WTC11 (cell line): Measurements from ENCODE around the gene ACRBP. TPM values are rescaled to one million over a fixed set of nuclear protein-coding genes. Genes with fewer than 3 reads are reported as not detected.

Experiments
- ATAC-seq: fragments of 200-7000 bp; cut with Tn5 transposase; 2 replicates; pipeline ENCODE4 v1.10.0; 2021; ENCODE audit warnings: mild to moderate bottlenecking, moderate library complexity
- CTCF ChIA-PET: fragments of 300-600 bp; sonication (Branson Sonifier 250); formaldehyde crosslinking; loops from one replicate; lab custom pipeline; 2021; ENCODE audit warnings: antibody characterized with exemption; lab: Charles Lee
- POLR2A ChIA-PET: fragments of 350-600 bp; sonication (Branson Sonifier 250); formaldehyde crosslinking; loops from one replicate; lab custom pipeline; 2021; ENCODE audit warnings: antibody characterized with exemption; lab: Charles Lee
- DNase-seq: peaks from one replicate; pipeline ENCODE4 v3.0.0; 2021; ENCODE audit warnings: low spot score
- H3K27ac Mint-ChIP-seq: 2 replicates; pipeline ENCODE4 v1.8.0; 2021; ENCODE audit warnings: mixed read lengths
- H3K27me3 Mint-ChIP-seq: 2 replicates; pipeline ENCODE4 v1.8.0; 2021; ENCODE audit warnings: low read depth, mild to moderate bottlenecking, moderate library complexity, mixed read lengths
- H3K36me3 Mint-ChIP-seq: 2 replicates; pipeline ENCODE4 v1.8.0; 2021; ENCODE audit warnings: mixed read lengths
- H3K4me1 Mint-ChIP-seq: 2 replicates; pipeline ENCODE4 v1.8.0; 2022; ENCODE audit warnings: mixed read lengths
- H3K4me3 Mint-ChIP-seq: 2 replicates; pipeline ENCODE4 v1.8.0; 2021; ENCODE audit warnings: mild to moderate bottlenecking, moderate library complexity, mixed read lengths
- H3K9me3 Mint-ChIP-seq: 2 replicates; pipeline ENCODE4 v1.8.0; 2021; ENCODE audit warnings: mixed read lengths
- CREB1 ChIP-seq: sonication (generic); formaldehyde crosslinking; IDR thresholded peaks from 2 replicates; pipeline ENCODE4 v1.8.0; 2023; ENCODE audit warnings: mild to moderate bottlenecking, missing genetic modification reagents
- CREM ChIP-seq: sonication (generic); formaldehyde crosslinking; IDR thresholded peaks from 2 replicates; pipeline ENCODE4 v1.8.1; 2022; ENCODE audit warnings: mild to moderate bottlenecking, missing genetic modification reagents, moderate library complexity
- E2F5 ChIP-seq: sonication (generic); formaldehyde crosslinking; IDR thresholded peaks from 2 replicates; pipeline ENCODE4 v1.8.1; 2022; ENCODE audit warnings: mild to moderate bottlenecking, moderate library complexity, missing genetic modification reagents
- ESRRA ChIP-seq: sonication (generic); formaldehyde crosslinking; IDR thresholded peaks from 2 replicates; pipeline ENCODE4 v1.8.1; 2022; ENCODE audit warnings: mild to moderate bottlenecking, missing genetic modification reagents, borderline replicate concordance
- ETV6 ChIP-seq: sonication (generic); formaldehyde crosslinking; IDR thresholded peaks from 2 replicates; pipeline ENCODE4 v1.8.1; 2022; ENCODE audit warnings: mild to moderate bottlenecking, missing genetic modification reagents
- HMGA2 ChIP-seq: fragments of 250-450 bp; sonication (Bioruptor Pico); IDR thresholded peaks from 2 replicates; pipeline ENCODE4 v1.4.0; 2021; ENCODE audit warnings: mild to moderate bottlenecking, moderate library complexity
- IRF1 ChIP-seq: sonication (generic); formaldehyde crosslinking; IDR thresholded peaks from 2 replicates; pipeline ENCODE4 v1.8.0; 2023; ENCODE audit warnings: missing genetic modification reagents
- MXD4 ChIP-seq: fragments of 250-450 bp; sonication (Bioruptor Pico); IDR thresholded peaks from 2 replicates; pipeline ENCODE4 v1.8.0; 2021; ENCODE audit warnings: mild to moderate bottlenecking, moderate library complexity, borderline replicate concordance
- NR1H2 ChIP-seq: sonication (generic); formaldehyde crosslinking; IDR thresholded peaks from 2 replicates; pipeline ENCODE4 v1.9.0; 2021; ENCODE audit warnings: mild to moderate bottlenecking, moderate library complexity, missing genetic modification reagents
- PRRX2 ChIP-seq: fragments of 250-450 bp; sonication (Bioruptor Pico); IDR thresholded peaks from 2 replicates; pipeline ENCODE4 v1.8.0; 2021; ENCODE audit warnings: mild to moderate bottlenecking
- RELA ChIP-seq: sonication (generic); formaldehyde crosslinking; IDR thresholded peaks from 2 replicates; pipeline ENCODE4 v1.8.1; 2022; ENCODE audit warnings: missing genetic modification reagents, mild to moderate bottlenecking, borderline replicate concordance
- RORB ChIP-seq: fragments of 250-450 bp; sonication (Bioruptor Pico); IDR thresholded peaks from 2 replicates; pipeline ENCODE4 v1.9.0; 2021; ENCODE audit warnings: mild to moderate bottlenecking
- SOX15 ChIP-seq: fragments of 250-450 bp; sonication (Bioruptor Pico); IDR thresholded peaks from 2 replicates; pipeline ENCODE4 v1.9.0; 2021; ENCODE audit warnings: mild to moderate bottlenecking
- SP1 ChIP-seq: sonication (generic); formaldehyde crosslinking; conservative IDR thresholded peaks from 2 replicates; pipeline ENCODE4 v1.8.1; 2022; ENCODE audit warnings: missing genetic modification reagents
- TP53 ChIP-seq: sonication (generic); formaldehyde crosslinking; IDR thresholded peaks from 2 replicates; pipeline ENCODE4 v1.8.1; 2023; ENCODE audit warnings: mild to moderate bottlenecking, missing genetic modification reagents
- ZNF532 ChIP-seq: fragments of 250-450 bp; sonication (Bioruptor Pico); IDR thresholded peaks from 2 replicates; pipeline ENCODE4 v1.9.0; 2021; ENCODE audit warnings: mild to moderate bottlenecking, borderline replicate concordance
- total RNA-seq: library from RNA; stranded (reverse); gene quantifications from 3 replicates; pipeline ENCODE4 v1.2.3, GENCODE V29; 2021
- TF ChIP-seq, protein P1 (sequence below): sonication (generic); formaldehyde crosslinking; conservative IDR thresholded peaks from 2 replicates; pipeline ENCODE4 v1.8.1; 2022; ENCODE audit warnings: mild to moderate bottlenecking, missing genetic modification reagents
- TF ChIP-seq, protein P2 (sequence below): sonication (generic); formaldehyde crosslinking; IDR thresholded peaks from 2 replicates; pipeline ENCODE4 v1.8.1; 2023; ENCODE audit warnings: mild to moderate bottlenecking, missing genetic modification reagents, borderline replicate concordance
- TF ChIP-seq, protein P3 (sequence below): sonication (generic); formaldehyde crosslinking; IDR thresholded peaks from 2 replicates; pipeline ENCODE4 v1.8.1; 2023; ENCODE audit warnings: mild to moderate bottlenecking, moderate library complexity, missing genetic modification reagents

ACRBP gene
- total RNA-seq, 1 experiment from 2014 or later, result 2.1 TPM

GRCh38 chr12:6612247-6612646, 35.0 kb downstream of the ACRBP start:
- POLR2A ChIA-PET, result interaction anchor here (2.9 kb wide), 1 partner anchor 77 kb away, joined by 25 read pairs; the partner anchor contains the start of gene ZNF384
- Mint-ChIP-seq H3K4me1 (peaks cover 37% of the 10 kb centered on the region), H3K27me3 (no peaks in the 10 kb centered on the region), H3K9me3 (no peaks in the 10 kb centered on the region), H3K36me3 (no peaks in the 10 kb centered on the region), H3K27ac (no peak overlapping the region), H3K4me3 (peak overlapping the region; percentile 66)
- TF ChIP-seq RORB (CRISPR knock-in tag) (no peak), SOX15 (CRISPR knock-in tag) (no peak), E2F5 (no peak), TP53 (CRISPR knock-in tag) (no peak), CREM (no peak), CREB1 (CRISPR knock-in tag) (no peak), RELA (CRISPR knock-in tag) (no peak), HMGA2 (CRISPR knock-in tag) (no peak), NR1H2 (CRISPR knock-in tag) (no peak), SP1 (CRISPR knock-in tag) (no peak), PRRX2 (CRISPR knock-in tag) (no peak), IRF1 (no peak), ETV6 (CRISPR knock-in tag) (no peak), ESRRA (CRISPR knock-in tag) (no peak), MXD4 (CRISPR knock-in tag) (no peak), ZNF532 (CRISPR knock-in tag) (no peak)
- TF ChIP-seq, protein P1, sequence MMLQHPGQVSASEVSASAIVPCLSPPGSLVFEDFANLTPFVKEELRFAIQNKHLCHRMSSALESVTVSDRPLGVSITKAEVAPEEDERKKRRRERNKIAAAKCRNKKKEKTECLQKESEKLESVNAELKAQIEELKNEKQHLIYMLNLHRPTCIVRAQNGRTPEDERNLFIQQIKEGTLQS (CRISPR knock-in tag), result no peak
- TF ChIP-seq, protein P2, sequence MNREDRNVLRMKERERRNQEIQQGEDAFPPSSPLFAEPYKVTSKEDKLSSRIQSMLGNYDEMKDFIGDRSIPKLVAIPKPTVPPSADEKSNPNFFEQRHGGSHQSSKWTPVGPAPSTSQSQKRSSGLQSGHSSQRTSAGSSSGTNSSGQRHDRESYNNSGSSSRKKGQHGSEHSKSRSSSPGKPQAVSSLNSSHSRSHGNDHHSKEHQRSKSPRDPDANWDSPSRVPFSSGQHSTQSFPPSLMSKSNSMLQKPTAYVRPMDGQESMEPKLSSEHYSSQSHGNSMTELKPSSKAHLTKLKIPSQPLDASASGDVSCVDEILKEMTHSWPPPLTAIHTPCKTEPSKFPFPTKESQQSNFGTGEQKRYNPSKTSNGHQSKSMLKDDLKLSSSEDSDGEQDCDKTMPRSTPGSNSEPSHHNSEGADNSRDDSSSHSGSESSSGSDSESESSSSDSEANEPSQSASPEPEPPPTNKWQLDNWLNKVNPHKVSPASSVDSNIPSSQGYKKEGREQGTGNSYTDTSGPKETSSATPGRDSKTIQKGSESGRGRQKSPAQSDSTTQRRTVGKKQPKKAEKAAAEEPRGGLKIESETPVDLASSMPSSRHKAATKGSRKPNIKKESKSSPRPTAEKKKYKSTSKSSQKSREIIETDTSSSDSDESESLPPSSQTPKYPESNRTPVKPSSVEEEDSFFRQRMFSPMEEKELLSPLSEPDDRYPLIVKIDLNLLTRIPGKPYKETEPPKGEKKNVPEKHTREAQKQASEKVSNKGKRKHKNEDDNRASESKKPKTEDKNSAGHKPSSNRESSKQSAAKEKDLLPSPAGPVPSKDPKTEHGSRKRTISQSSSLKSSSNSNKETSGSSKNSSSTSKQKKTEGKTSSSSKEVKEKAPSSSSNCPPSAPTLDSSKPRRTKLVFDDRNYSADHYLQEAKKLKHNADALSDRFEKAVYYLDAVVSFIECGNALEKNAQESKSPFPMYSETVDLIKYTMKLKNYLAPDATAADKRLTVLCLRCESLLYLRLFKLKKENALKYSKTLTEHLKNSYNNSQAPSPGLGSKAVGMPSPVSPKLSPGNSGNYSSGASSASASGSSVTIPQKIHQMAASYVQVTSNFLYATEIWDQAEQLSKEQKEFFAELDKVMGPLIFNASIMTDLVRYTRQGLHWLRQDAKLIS, result no peak
- TF ChIP-seq, protein P3, sequence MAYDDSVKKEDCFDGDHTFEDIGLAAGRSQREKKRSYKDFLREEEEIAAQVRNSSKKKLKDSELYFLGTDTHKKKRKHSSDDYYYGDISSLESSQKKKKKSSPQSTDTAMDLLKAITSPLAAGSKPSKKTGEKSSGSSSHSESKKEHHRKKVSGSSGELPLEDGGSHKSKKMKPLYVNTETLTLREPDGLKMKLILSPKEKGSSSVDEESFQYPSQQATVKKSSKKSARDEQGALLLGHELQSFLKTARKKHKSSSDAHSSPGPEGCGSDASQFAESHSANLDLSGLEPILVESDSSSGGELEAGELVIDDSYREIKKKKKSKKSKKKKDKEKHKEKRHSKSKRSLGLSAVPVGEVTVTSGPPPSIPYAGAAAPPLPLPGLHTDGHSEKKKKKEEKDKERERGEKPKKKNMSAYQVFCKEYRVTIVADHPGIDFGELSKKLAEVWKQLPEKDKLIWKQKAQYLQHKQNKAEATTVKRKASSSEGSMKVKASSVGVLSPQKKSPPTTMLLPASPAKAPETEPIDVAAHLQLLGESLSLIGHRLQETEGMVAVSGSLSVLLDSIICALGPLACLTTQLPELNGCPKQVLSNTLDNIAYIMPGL (CRISPR knock-in tag), result no peak
- DNase-seq (no peak), ATAC-seq (no peak)
- CTCF ChIA-PET, result interaction anchor here (0.6 to 3.0 kb wide), 8 partner anchors 8 to 424 kb away, joined by 3 to 17 read pairs (median 4); partner anchors contain the start of gene ZNF384
